Measurements from ENCODE around the gene CPEB2.

Gene CPEB2

DNA sequence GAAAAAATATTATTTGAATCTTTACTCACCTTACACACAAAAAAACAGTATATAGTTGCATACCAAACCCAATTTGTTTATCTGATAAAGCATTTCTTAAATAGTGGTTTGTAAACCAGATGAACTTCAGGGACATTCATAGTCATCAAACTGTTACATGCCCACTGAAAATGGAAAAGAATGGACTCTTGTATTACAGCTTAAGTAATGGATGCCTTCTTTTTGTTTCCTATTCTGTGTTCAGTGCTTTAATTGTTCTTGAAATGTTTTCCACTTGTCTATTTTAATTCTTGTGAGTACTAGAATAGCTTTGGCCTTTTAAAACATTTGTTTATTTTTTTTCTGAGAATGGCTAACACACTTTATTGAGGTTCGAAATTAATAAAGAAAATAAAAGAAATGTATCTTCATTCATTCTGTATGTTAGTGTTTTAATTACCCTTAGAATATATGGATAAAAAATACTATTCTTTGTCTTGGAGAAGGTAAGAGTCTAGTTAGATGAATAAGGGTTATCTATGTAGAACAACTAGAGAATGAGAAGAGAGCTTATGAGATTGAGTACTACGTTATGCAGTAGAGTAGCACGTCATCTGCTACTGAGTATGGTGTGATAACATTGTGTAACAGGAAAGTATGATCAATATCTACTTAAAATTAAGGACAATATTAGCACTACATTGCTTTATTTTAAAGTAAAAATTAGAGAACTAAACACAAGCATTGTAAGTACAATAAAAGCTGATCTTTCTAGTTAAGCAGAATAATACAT, 9.9 kb downstream of the CPEB2 start:
- H3K9ac ChIP-seq (ENCODE audit: low read length), result no peak overlapping the region

GRCh38 chr4:15013585-15013984, 11.3 kb downstream of the CPEB2 start:
- Histone ChIP-seq H3K4me1 (ENCODE audit: control insufficient read depth, low read depth, low read length) (peaks cover 17% of the 10 kb centered on the region), H3K4me3 (ENCODE audit: low read length) (no peak overlapping the region), H3K36me3 (ENCODE audit: control insufficient read depth, low read depth, low read length) (no peaks in the 10 kb centered on the region), H3K9me3 (ENCODE audit: control insufficient read depth, low read depth, low read length) (no peaks in the 10 kb centered on the region), H3K27ac (ENCODE audit: low read length) (no peak overlapping the region), H3K27me3 (ENCODE audit: control insufficient read depth, insufficient read depth, low read length) (no peaks in the 10 kb centered on the region), H3K9ac (ENCODE audit: low read length) (no peak overlapping the region)

More for the DNA sequence above, 9.9 kb downstream of the CPEB2 start:
- no peak overlapping the region for H3K27ac ChIP-seq (ENCODE audit: low read length)
- H3K4me3 ChIP-seq (ENCODE audit: low read length), result no peak overlapping the region
- H3K27me3 ChIP-seq (ENCODE audit: control insufficient read depth, insufficient read depth, low read length), result peaks cover under 1% of the 10 kb centered on the region
- peaks cover 18% of the 10 kb centered on the region for H3K4me1 ChIP-seq (ENCODE audit: control insufficient read depth, low read depth, low read length)
- no peaks in the 10 kb centered on the region for H3K36me3 ChIP-seq (ENCODE audit: control insufficient read depth, low read depth, low read length)
- no peaks in the 10 kb centered on the region for H3K9me3 ChIP-seq (ENCODE audit: control insufficient read depth, low read depth, low read length)

GRCh38 chr4:15015170-15015569, 12.9 kb downstream of the CPEB2 start:
- no peak overlapping the region for H3K27ac ChIP-seq (ENCODE audit: low read length)
- H3K9ac ChIP-seq (ENCODE audit: low read length), result no peak overlapping the region
- peaks cover 4% of the 10 kb centered on the region for H3K4me1 ChIP-seq (ENCODE audit: control insufficient read depth, low read depth, low read length)
- no peaks in the 10 kb centered on the region for H3K27me3 ChIP-seq (ENCODE audit: control insufficient read depth, insufficient read depth, low read length)
- H3K9me3 ChIP-seq (ENCODE audit: control insufficient read depth, low read depth, low read length), result no peaks in the 10 kb centered on the region
- no peak overlapping the region for H3K4me3 ChIP-seq (ENCODE audit: low read length)
- no peaks in the 10 kb centered on the region for H3K36me3 ChIP-seq (ENCODE audit: control insufficient read depth, low read depth, low read length)

DNA sequence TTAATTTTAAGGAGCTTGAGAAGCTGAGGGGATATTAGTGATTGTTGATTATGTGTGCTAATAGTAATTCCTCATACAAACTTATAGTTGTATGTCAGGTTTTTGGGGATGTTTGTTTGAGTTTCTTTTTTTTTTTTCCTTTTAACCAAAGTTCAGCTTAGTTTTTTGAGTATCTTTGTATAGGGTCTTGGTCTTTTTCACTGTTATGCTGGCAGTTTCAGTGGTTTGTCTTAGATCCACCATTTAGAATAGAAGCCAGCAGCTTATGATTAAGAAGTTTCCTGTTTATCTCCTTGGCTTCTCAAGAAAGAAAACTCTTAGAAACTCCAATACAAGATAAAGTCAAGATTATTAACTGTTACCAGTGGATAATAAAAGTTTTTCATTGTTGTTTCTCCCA, 16.1 kb downstream of the CPEB2 start:
- H3K27ac ChIP-seq (ENCODE audit: low read length), result no peak overlapping the region

GRCh38 chr4:15020502-15021286, 18.4 kb downstream of the CPEB2 start:
- Histone ChIP-seq H3K27me3 (ENCODE audit: control insufficient read depth, insufficient read depth, low read length) (no peaks in the 10 kb centered on the region), H3K36me3 (ENCODE audit: control insufficient read depth, low read depth, low read length) (no peaks in the 10 kb centered on the region), H3K4me3 (ENCODE audit: low read length) (no peak overlapping the region), H3K9ac (ENCODE audit: low read length) (no peak overlapping the region), H3K27ac (ENCODE audit: low read length) (no peak overlapping the region), H3K9me3 (ENCODE audit: control insufficient read depth, low read depth, low read length) (no peaks in the 10 kb centered on the region), H3K4me1 (ENCODE audit: control insufficient read depth, low read depth, low read length) (no peaks in the 10 kb centered on the region)

More for the DNA sequence above, 16.1 kb downstream of the CPEB2 start:
- H3K36me3 ChIP-seq (ENCODE audit: control insufficient read depth, low read depth, low read length), result no peaks in the 10 kb centered on the region
- H3K4me1 ChIP-seq (ENCODE audit: control insufficient read depth, low read depth, low read length), result no peaks in the 10 kb centered on the region
- no peaks in the 10 kb centered on the region for H3K27me3 ChIP-seq (ENCODE audit: control insufficient read depth, insufficient read depth, low read length)
- no peak overlapping the region for H3K9ac ChIP-seq (ENCODE audit: low read length)
- H3K4me3 ChIP-seq (ENCODE audit: low read length), result no peak overlapping the region
- no peaks in the 10 kb centered on the region for H3K9me3 ChIP-seq (ENCODE audit: control insufficient read depth, low read depth, low read length)

DNA sequence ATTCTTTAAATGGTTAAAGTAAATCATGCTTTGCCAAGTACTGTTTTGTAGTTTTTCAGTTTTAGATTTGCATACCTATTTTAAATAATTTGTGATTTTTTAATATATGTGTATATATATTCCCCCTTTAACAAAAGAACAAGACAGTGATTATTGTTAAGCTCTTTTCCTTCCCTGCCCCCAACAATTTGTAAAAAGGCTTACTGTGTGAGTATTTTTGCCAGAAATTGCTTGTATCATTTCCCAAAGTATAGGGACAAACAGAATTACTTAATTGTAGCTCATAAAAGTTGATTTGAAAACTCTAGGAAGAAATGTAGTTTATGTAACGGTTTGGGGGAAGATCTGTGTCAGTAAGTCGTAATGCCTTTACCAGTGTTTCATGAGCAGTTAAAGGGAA, 19.0 kb downstream of the CPEB2 start:
- Histone ChIP-seq H3K27me3 (ENCODE audit: control insufficient read depth, insufficient read depth, low read length) (no peaks in the 10 kb centered on the region), H3K36me3 (ENCODE audit: control insufficient read depth, low read depth, low read length) (no peaks in the 10 kb centered on the region), H3K4me3 (ENCODE audit: low read length) (no peak overlapping the region), H3K4me1 (ENCODE audit: control insufficient read depth, low read depth, low read length) (no peaks in the 10 kb centered on the region), H3K9ac (ENCODE audit: low read length) (no peak overlapping the region), H3K9me3 (ENCODE audit: control insufficient read depth, low read depth, low read length) (no peaks in the 10 kb centered on the region), H3K27ac (ENCODE audit: low read length) (no peak overlapping the region)

- Histone ChIP-seq H3K27me3 (ENCODE audit: control insufficient read depth, insufficient read depth, low read length) (no peaks in the 10 kb centered on the region), H3K27ac (ENCODE audit: low read length) (no peak overlapping the region), H3K4me1 (ENCODE audit: control insufficient read depth, low read depth, low read length) (no peaks in the 10 kb centered on the region), H3K36me3 (ENCODE audit: control insufficient read depth, low read depth, low read length) (no peaks in the 10 kb centered on the region), H3K4me3 (ENCODE audit: low read length) (no peak overlapping the region), H3K9ac (ENCODE audit: low read length) (no peak overlapping the region), H3K9me3 (ENCODE audit: control insufficient read depth, low read depth, low read length) (no peaks in the 10 kb centered on the region)
Observed at GRCh38 chr4:15021946-15022345, 19.7 kb downstream of the CPEB2 start.

DNA sequence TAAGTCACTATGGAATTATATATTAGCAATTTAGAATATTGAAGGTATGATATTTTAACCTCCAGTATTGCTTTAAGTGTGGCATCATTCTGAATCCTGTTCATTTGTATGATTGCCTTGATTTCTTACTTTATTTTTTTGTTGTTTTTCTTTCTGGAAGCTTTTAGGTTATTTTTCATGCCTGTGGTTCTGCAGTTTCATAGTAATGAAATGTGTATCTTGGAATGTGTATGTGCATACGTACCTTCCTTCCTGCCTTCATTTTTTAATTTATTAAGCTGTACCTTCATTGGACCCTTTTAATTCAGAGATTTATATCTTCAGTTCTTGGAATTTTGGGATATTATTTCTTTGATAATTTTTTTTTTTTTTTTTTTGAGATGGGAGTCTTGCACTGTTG, 22.1 kb downstream of the CPEB2 start:
- H3K36me3 ChIP-seq (ENCODE audit: control insufficient read depth, low read depth, low read length), result no peaks in the 10 kb centered on the region
- no peak overlapping the region for H3K4me3 ChIP-seq (ENCODE audit: low read length)
- H3K9me3 ChIP-seq (ENCODE audit: control insufficient read depth, low read depth, low read length), result no peaks in the 10 kb centered on the region
- no peak overlapping the region for H3K9ac ChIP-seq (ENCODE audit: low read length)
- no peak overlapping the region for H3K27ac ChIP-seq (ENCODE audit: low read length)
- H3K27me3 ChIP-seq (ENCODE audit: control insufficient read depth, insufficient read depth, low read length), result no peaks in the 10 kb centered on the region
- H3K4me1 ChIP-seq (ENCODE audit: control insufficient read depth, low read depth, low read length), result no peaks in the 10 kb centered on the region

GRCh38 chr4:15025693-15026092, 23.4 kb downstream of the CPEB2 start:
- H3K27ac ChIP-seq (ENCODE audit: low read length), result no peak overlapping the region
- no peaks in the 10 kb centered on the region for H3K4me1 ChIP-seq (ENCODE audit: control insufficient read depth, low read depth, low read length)
- no peaks in the 10 kb centered on the region for H3K27me3 ChIP-seq (ENCODE audit: control insufficient read depth, insufficient read depth, low read length)
- no peak overlapping the region for H3K9ac ChIP-seq (ENCODE audit: low read length)
- H3K9me3 ChIP-seq (ENCODE audit: control insufficient read depth, low read depth, low read length), result no peaks in the 10 kb centered on the region
- no peak overlapping the region for H3K4me3 ChIP-seq (ENCODE audit: low read length)
- H3K36me3 ChIP-seq (ENCODE audit: control insufficient read depth, low read depth, low read length), result no peaks in the 10 kb centered on the region

- H3K9ac ChIP-seq (ENCODE audit: low read length), result no peak overlapping the region
- no peaks in the 10 kb centered on the region for H3K4me1 ChIP-seq (ENCODE audit: control insufficient read depth, low read depth, low read length)
- H3K36me3 ChIP-seq (ENCODE audit: control insufficient read depth, low read depth, low read length), result no peaks in the 10 kb centered on the region
- H3K27ac ChIP-seq (ENCODE audit: low read length), result no peak overlapping the region
- no peak overlapping the region for H3K4me3 ChIP-seq (ENCODE audit: low read length)
- no peaks in the 10 kb centered on the region for H3K9me3 ChIP-seq (ENCODE audit: control insufficient read depth, low read depth, low read length)
- H3K27me3 ChIP-seq (ENCODE audit: control insufficient read depth, insufficient read depth, low read length), result no peaks in the 10 kb centered on the region
Observed at GRCh38 chr4:15027921-15028435, 25.7 kb downstream of the CPEB2 start.

DNA sequence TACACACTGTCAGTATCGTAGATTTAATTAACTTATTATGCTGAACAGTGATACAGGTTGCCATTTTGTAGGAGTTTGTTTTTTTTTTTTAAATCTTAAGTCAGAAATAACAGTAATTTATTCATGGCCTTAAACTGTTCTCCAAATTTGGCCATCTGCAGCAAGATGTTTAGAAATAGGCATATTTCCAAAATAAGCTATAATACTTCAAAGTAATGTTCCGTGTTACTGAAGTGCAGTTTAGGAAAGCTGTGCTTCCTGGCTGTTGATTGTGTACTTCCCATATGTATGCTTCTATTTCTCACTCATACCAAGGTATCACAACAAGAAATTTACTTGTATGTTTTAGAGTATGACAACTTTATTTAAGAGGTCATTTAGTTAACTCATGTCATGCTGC, 28.9 kb downstream of the CPEB2 start:
- no peak overlapping the region for H3K4me3 ChIP-seq (ENCODE audit: low read length)

More for the DNA sequence above, 28.9 kb downstream of the CPEB2 start:
- H3K9me3 ChIP-seq (ENCODE audit: control insufficient read depth, low read depth, low read length), result no peaks in the 10 kb centered on the region
- H3K9ac ChIP-seq (ENCODE audit: low read length), result no peak overlapping the region
- no peak overlapping the region for H3K27ac ChIP-seq (ENCODE audit: low read length)
- H3K27me3 ChIP-seq (ENCODE audit: control insufficient read depth, insufficient read depth, low read length), result no peaks in the 10 kb centered on the region
- no peaks in the 10 kb centered on the region for H3K4me1 ChIP-seq (ENCODE audit: control insufficient read depth, low read depth, low read length)
- no peaks in the 10 kb centered on the region for H3K36me3 ChIP-seq (ENCODE audit: control insufficient read depth, low read depth, low read length)
